Ectodermal cell (in vitro differentiated cells): ENCODE data around the gene IGSF23.
"Not testable (repeated sequence)": the region's sequence is repeated elsewhere in the genome, so short reads cannot be mapped to it uniquely, and the experiment has no call there.

Source experiments
- H3K27ac ChIP-seq: 2 replicates; pipeline ENCODE4 v1.7.0; 2013; ENCODE audit warnings: mild to moderate bottlenecking, low read depth, low read length; ENCODE audit not compliant: insufficient read depth, poor library complexity, severe bottlenecking
- H3K27me3 ChIP-seq: 2 replicates; pipeline ENCODE4 v1.7.0; 2013; ENCODE audit warnings: mild to moderate bottlenecking, low read length; ENCODE audit not compliant: insufficient read depth, control insufficient read depth, poor library complexity, severe bottlenecking
- H3K36me3 ChIP-seq: one replicate; pipeline ENCODE4 v1.7.0; 2013; ENCODE audit warnings: low read length; ENCODE audit not compliant: control insufficient read depth, insufficient read depth
- H3K4me1 ChIP-seq: one replicate; pipeline ENCODE4 v1.7.0; 2013; ENCODE audit warnings: low read length; ENCODE audit not compliant: control insufficient read depth, insufficient read depth
- H3K4me3 ChIP-seq: 2 replicates; pipeline ENCODE4 v1.7.0; 2013; ENCODE audit warnings: low read depth, low read length, control low read depth; ENCODE audit not compliant: insufficient read depth
- H3K9me3 ChIP-seq: 2 replicates; pipeline ENCODE4 v1.7.0; 2013; ENCODE audit warnings: mild to moderate bottlenecking, low read length, moderate library complexity; ENCODE audit not compliant: control insufficient read depth
- WGBS, 2 experiments: methylation state at CpG; one replicate each; pipeline ENCODE4 v1.1.7; 2013; ENCODE audit warnings: missing lambda C conversion rate in 2 of 2; 5-methylcytosine and 5-hydroxymethylcytosine counted together

Gene IGSF23

DNA sequence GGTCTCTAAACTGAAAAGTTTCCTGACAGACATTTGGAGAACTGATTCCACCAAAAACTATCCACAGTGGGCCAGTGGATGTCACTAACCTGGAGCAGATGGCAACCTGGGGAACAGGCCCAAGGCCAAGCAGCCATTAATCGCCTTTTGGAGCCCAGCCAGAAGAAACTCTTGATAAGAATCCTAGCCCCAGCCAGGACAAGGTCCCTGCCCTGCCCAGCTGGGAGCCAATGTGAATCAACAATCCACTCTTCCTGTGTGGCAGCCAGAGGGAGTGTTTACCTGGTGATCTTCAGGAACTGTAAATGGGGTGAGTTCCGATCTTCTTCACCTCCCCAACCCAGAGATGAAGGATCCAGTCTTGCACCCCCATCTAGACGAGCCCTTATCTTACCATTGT, 14.5 kb upstream of the IGSF23 start:
- Histone ChIP-seq H3K9me3 (no peaks in the 10 kb centered on the region), H3K36me3 (no peaks in the 10 kb centered on the region), H3K4me1 (no peaks in the 10 kb centered on the region), H3K27ac (no peak overlapping the region), H3K4me3 (no peak overlapping the region), H3K27me3 (no peaks in the 10 kb centered on the region)
- WGBS, 2 experiments, result 88 to 94% methylated on average over 3 of the region's 3 CpGs

DNA sequence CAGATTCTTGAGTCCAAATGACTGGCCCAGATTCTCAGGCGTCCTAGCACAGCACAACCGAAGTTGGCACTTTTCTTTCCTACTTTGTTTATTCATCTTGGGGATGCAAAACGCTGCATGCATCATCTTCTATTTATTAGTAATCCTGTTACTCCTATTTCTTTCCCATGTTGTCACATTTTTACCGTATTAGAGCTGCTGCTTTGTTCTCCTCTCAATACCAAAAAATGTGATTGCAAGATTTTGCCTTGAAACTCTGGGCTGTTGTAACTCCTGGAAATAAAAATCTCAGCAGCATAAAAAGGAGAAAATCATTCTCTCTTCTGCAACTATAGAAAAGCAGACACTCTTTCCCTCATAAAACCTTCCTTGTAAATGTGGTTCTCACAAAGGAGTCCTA, 12.9 kb upstream of the IGSF23 start:
- no peaks in the 10 kb centered on the region for H3K27me3 ChIP-seq
- H3K4me3 ChIP-seq, result no peak overlapping the region
- no peaks in the 10 kb centered on the region for H3K4me1 ChIP-seq
- no peaks in the 10 kb centered on the region for H3K9me3 ChIP-seq
- H3K27ac ChIP-seq, result no peak overlapping the region
- H3K36me3 ChIP-seq, result no peaks in the 10 kb centered on the region
- 88 to 89% methylated on average over 4 of the region's 4 CpGs for WGBS, 2 experiments

DNA sequence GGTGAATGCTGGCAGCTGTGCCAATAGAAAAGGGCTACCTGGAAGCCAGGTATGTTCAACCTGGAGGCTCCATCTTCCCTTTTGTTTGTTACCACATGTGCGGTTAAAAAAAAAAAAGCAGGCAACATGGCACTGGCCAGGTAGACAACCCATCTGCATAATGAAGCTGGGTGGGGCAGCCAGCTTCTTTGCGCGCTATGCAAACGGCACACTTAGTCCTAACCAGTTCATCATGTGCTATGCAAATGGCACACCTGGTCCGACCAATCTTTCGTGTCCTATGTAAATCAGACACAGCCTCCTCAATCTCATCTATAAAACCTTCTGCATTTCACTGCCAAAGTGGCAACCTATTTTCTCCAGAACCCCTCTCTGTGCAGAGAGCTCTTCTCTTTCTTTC, 11.3 kb upstream of the IGSF23 start:
- no peaks in the 10 kb centered on the region for H3K4me1 ChIP-seq
- no peaks in the 10 kb centered on the region for H3K27me3 ChIP-seq
- no peak overlapping the region for H3K4me3 ChIP-seq
- no peaks in the 10 kb centered on the region for H3K36me3 ChIP-seq
- 89 to 91% methylated on average over 6 of the region's 6 CpGs for WGBS, 2 experiments
- H3K27ac ChIP-seq, result no peak overlapping the region
- no peaks in the 10 kb centered on the region for H3K9me3 ChIP-seq

DNA sequence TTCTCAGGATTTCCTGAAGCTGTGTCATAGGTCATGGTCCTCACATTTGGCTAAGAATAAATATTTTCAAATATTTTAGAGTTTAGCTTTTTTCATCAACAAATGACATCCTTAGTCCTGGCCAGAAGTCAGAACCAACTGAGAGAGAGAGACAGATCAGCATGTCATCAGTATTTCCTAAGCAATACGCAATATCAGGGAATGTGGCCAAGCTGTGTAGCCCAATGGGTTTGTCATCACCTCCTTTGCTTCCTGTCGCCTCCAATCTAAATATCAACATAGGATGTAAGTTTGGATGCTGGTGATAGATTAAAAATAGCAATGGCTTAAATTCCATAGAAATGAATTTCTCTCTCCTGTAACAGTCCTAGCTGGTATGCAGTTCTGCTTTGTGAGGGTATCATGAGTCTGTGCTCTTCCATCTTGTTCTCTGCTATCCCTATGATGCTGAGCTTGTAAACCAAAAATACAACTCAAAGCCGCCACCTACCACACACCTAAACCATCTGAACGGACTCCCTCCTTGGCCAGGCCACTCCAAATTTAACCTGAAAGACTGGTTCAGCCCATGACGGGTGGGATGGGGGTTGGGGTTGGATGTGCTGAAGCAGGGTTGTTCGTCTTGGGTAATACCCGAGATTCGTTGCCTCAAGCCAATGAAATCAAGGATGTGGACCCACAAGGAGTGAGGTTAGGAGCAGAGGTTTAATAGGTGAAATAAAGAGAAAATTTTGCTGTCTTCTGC, 10.0 kb upstream of the IGSF23 start:
- 86 to 91% methylated on average over 6 to 8 of the region's 8 CpGs for WGBS, 2 experiments

DNA sequence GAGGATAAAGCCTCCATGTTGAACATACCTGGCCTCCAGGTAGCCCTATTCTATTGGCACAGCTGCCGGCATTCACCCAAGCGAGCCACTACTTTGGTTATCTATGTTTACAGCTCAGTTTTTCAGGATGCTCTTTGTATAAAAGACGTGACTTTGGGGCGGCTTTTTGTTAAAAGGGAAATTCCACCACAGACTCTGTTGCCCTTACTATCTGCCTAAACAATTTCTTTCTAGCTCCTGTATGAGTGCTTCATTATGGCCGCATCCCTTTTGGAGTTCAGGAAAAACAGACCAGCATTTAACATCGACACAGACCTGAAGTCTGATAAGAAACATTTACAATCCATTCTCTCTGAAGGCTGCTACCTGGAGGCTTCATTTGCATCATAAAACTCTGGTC, 9.1 kb upstream of the IGSF23 start:
- H3K36me3 ChIP-seq, result no peaks in the 10 kb centered on the region
- H3K27me3 ChIP-seq, result no peaks in the 10 kb centered on the region
- H3K27ac ChIP-seq, result no peak overlapping the region
- no peaks in the 10 kb centered on the region for H3K9me3 ChIP-seq
- H3K4me1 ChIP-seq, result no peaks in the 10 kb centered on the region
- no peak overlapping the region for H3K4me3 ChIP-seq
- WGBS, 2 experiments, result 83 to 85% methylated on average over 6 of the region's 6 CpGs

More for the DNA sequence above, 10.0 kb upstream of the IGSF23 start:
- no peaks in the 10 kb centered on the region for H3K27me3 ChIP-seq
- H3K4me3 ChIP-seq, result no peak overlapping the region
- no peaks in the 10 kb centered on the region for H3K36me3 ChIP-seq
- H3K4me1 ChIP-seq, result no peaks in the 10 kb centered on the region
- H3K9me3 ChIP-seq, result no peaks in the 10 kb centered on the region
- H3K27ac ChIP-seq, result no peak overlapping the region

DNA sequence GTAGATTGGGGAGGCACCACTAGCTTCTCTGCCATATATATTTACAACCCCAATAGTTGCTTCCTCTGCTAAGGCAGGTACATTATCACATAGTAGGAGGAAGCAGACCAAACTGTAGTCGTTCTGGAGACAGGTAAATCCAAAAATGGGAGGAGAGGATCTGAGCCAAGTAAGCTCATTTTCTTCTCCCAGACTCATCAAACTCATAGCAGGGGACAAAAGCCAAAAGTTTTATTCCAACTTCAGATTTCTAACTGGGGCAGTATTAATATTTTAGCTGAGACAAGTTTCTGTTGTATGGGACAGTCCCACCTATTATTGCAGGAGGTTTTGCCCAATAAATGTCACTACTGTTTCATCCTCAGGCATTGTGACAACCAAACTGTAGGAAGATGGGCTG, 7.8 kb upstream of the IGSF23 start:
- Histone ChIP-seq H3K27ac (no peak overlapping the region), H3K4me3 (no peak overlapping the region), H3K9me3 (no peaks in the 10 kb centered on the region), H3K4me1 (no peaks in the 10 kb centered on the region), H3K27me3 (no peaks in the 10 kb centered on the region), H3K36me3 (no peaks in the 10 kb centered on the region)
- 63 to 83% methylated on average over 1 of the region's 1 CpG for WGBS, 2 experiments

DNA sequence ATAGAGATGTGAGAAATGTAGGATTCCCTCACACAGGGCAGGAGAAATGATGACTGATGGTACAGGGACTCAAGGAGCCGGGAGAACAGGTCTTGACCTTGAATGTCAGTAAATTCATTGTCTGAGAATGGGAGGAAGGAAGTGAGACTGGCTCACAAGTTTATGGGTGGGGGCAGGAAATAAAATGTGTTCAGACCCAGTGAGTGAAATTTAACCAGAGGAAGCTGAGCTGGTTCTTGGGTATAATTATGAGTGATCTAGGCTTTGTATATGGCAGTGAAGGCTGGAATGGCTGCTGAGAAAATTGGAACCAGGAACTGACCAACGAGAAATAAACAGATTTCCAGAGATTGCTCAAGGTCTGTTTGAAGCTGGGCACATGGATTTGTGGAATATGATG, 6.3 kb upstream of the IGSF23 start:
- Histone ChIP-seq H3K27me3 (no peaks in the 10 kb centered on the region), H3K36me3 (no peaks in the 10 kb centered on the region), H3K4me3 (no peak overlapping the region), H3K4me1 (no peaks in the 10 kb centered on the region), H3K9me3 (no peaks in the 10 kb centered on the region), H3K27ac (no peak overlapping the region)
- WGBS, 2 experiments, result 95% methylated on average over 2 of the region's 2 CpGs

DNA sequence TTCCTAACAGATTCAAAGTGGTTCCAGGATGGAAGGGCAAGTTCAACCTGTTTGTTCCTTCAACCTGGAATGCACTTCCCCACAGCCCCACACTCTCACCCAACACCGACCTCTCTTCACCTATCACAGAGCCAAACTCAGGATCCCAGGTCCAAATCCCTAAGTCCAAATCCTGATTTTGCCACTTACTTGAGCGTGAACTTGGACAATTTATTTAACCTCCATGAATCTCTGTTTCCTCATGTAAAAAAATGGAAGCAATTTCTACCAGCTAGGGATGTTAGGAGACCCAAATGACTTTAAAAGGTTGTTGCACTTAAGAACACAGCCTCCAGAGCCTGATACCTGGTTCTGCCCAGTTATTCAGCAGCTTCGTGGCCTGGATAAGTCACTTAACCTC, 5.4 kb upstream of the IGSF23 start:
- no peaks in the 10 kb centered on the region for H3K27me3 ChIP-seq
- no peaks in the 10 kb centered on the region for H3K36me3 ChIP-seq
- no peaks in the 10 kb centered on the region for H3K4me1 ChIP-seq
- H3K27ac ChIP-seq, result no peak overlapping the region
- H3K9me3 ChIP-seq, result no peaks in the 10 kb centered on the region
- H3K4me3 ChIP-seq, result no peak overlapping the region
- 86 to 90% methylated on average over 3 of the region's 3 CpGs for WGBS, 2 experiments

DNA sequence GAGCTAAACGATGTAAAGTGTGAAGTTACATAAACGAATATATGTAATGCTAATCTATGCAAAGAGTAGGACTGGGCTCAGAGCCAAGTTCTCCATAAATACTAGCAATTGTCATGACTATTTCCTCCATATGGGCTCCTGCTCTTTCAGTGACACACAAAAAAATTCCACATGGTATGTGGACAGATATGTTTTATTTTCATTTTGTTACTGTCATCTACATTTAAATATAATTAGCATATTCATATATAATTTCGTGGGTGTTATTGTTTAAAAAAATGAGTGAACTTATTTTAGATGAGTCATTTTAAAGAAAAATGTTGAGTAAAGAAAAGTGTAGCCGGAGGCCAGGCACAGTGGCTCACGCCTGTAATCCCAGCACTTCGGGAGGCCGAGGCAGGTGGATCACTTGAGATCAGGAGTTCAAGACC, 5.0 kb upstream of the IGSF23 start:
- Histone ChIP-seq H3K36me3 (no peaks in the 10 kb centered on the region), H3K9me3 (no peaks in the 10 kb centered on the region), H3K27me3 (no peaks in the 10 kb centered on the region), H3K4me3 (no peak overlapping the region), H3K27ac (no peak overlapping the region), H3K4me1 (no peaks in the 10 kb centered on the region)
- WGBS, 2 experiments, result 79 to 83% methylated on average over 7 of the region's 7 CpGs

DNA sequence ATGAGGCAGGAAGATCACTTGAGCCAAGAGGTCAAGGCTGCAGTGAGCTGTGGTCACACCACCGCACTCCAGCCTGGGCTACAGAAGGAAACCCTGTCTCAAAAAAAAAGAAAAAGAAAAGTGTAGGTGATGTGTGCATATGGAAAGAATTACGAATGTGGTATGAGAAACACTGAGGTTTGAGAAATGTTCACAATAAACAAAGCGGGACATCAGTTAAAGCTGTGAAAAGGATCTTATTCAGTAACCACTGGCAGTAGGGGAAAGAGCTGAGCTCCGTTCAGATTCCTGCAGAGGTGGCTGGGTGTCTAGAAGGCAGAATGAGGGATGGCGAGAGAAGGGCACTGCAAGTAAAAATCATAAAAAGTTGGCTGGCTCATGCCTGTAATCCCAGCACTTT, 4.1 kb upstream of the IGSF23 start:
- H3K27me3 ChIP-seq, result no peaks in the 10 kb centered on the region
- WGBS, 2 experiments, result 91 to 92% methylated on average over 5 of the region's 5 CpGs
- H3K27ac ChIP-seq, result no peak overlapping the region
- H3K4me1 ChIP-seq, result no peaks in the 10 kb centered on the region
- H3K4me3 ChIP-seq, result no peak overlapping the region
- H3K9me3 ChIP-seq, result no peaks in the 10 kb centered on the region
- no peaks in the 10 kb centered on the region for H3K36me3 ChIP-seq

DNA sequence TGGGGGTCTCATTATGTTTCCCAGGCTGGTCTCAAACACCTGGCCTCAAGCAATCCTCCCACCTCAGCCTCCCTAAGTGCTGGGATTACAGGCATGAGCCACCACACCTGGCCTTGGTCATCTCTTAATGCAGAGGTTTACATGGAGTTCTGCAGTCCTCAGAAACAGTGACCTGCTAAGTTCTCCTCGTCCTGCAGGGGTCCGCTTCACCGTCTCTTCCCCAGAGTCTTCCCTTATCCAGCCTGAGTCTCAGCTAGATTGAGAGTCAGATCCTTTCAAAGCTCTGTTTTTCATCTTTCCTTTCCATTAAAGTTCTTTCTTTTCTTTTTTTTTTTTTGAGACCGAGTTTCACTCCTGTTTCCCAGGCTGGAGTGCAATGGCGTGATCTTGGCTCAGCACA, 2.9 kb upstream of the IGSF23 start:
- not testable (repeated sequence) for H3K36me3 ChIP-seq, H3K27me3 ChIP-seq, H3K27ac ChIP-seq, H3K4me3 ChIP-seq, H3K4me1 ChIP-seq, H3K9me3 ChIP-seq
- 47 to 53% methylated on average over 5 of the region's 5 CpGs for WGBS, 2 experiments
